WI38 (cell line): Measurements from ENCODE around the gene PIGC.

Source experiments
- H3K4me3 ChIP-seq: 2 replicates; pipeline ENCODE4 v1.5.1; 2011; ENCODE audit warnings: low read depth, mild to moderate bottlenecking, control low read depth, low read length
- CTCF ChIP-seq: IDR thresholded peaks from 2 replicates; pipeline ENCODE4 v1.5.1; 2012; ENCODE audit warnings: low read depth, mild to moderate bottlenecking, control low read depth, low read length

PIGC gene

DNA sequence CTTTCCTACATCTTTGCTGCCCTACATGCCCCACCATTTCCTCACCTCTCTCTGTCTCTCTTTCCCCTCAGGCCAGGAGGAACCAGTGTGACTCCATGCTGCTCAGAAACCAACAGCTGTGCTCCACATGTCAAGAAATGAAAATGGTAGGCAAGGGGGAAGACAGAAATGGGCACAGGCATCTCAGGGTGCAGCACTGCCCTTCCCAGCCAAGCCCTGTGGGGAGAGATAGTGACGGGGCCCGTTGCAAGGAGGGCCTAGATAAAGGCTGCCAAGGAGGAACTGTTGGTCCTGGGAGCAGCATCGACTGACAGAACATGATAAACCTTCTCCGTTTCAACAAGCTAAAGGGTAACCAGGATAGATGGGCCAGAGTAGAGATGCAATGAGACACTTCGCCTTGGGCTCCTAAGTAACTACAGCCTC lies 12.5 kb upstream of the PIGC start:
- H3K4me3 ChIP-seq: no peak overlapping the region
- TF ChIP-seq CTCF: no peak

DNA sequence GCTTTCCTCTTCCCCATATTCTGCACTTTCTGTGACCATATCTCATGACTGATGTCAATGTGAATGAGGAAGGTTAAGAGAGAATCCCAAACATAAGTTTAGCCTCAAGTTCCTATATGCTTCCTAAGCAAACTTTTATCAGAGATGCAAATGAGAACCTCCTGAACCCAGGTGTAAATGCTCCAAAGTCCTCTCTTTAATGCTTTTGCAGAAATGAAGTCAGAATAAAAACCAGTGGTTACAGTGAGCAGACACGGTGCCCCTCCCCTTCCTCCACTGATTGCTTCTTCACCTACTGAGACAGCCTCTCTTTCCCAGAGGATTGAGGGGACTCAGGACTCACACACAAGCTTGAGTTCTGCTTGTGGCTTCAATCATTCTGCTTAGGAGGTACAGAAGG lies 11.6 kb upstream of the PIGC start:
- no peak overlapping the region for H3K4me3 ChIP-seq
- no peak for TF ChIP-seq CTCF

GRCh38 chr1:172453607-172454006 lies 9.7 kb upstream of the PIGC start:
- no peak overlapping the region for H3K4me3 ChIP-seq
- TF ChIP-seq CTCF: no peak

- TF ChIP-seq CTCF: no peak
These were observed 9.3 kb upstream of the PIGC start for GRCh38 chr1:172453153-172453545.

GRCh38 chr1:172452536-172453152 lies 8.8 kb upstream of the PIGC start:
- no peak for TF ChIP-seq CTCF
- H3K4me3 ChIP-seq: no peak overlapping the region

More at GRCh38 chr1:172453153-172453545, 9.3 kb upstream of the PIGC start:
- no peak overlapping the region for H3K4me3 ChIP-seq

DNA sequence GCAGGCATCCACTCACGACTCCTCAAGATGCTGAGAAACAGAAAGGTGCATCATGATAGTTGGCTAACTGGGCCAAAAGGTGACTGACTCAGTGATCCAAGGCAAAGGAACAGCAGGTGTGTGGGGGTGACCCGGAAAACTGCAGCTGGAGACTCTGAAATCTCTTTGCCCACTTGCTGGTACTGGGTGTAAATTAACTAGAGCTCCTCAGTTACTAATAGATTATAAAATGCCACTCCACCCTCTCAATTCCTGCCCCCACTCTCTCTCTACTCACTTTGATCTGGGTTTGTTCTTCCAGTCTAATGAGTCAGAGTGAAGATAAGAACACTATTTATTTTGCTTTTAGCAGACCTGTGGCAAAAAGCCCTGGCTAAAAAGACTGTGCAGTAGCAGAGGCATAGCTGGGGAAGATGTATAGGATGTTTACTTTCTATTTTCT lies 7.2 kb upstream of the PIGC start:
- TF ChIP-seq CTCF: no peak
- H3K4me3 ChIP-seq: no peak overlapping the region

- TF ChIP-seq CTCF: no peak
- no peak overlapping the region for H3K4me3 ChIP-seq
These were observed 6.6 kb upstream of the PIGC start for GRCh38 chr1:172450524-172450885.
